K562 (cell line): ENCODE measurements around the gene SFXN5. TPM values are rescaled to one million over a fixed set of nuclear protein-coding genes. Genes with fewer than 3 reads are reported as not detected.

Experiments
- CAMTA2 ChIP-seq: fragments of 250-450 bp; sonication (Bioruptor Pico); conservative IDR thresholded peaks from 2 replicates; pipeline ENCODE4 v1.5.1; 2022
- CXXC5 ChIP-seq: fragments of 250-450 bp; sonication (Bioruptor Pico); IDR thresholded peaks from 2 replicates; pipeline ENCODE4 v1.8.0; 2022; ENCODE audit warnings: inconsistent platforms, mild to moderate bottlenecking, moderate library complexity
- DDX20 ChIP-seq: fragments of 450-650 bp; IDR thresholded peaks from 2 replicates; pipeline ENCODE4 v1.6.1; 2016; ENCODE audit warnings: missing genetic modification characterization, low read depth, mild to moderate bottlenecking, missing compliant biosample characterization, moderate library complexity
- FOSL1 ChIP-seq: fragments of 200-800 bp; sonication (Bioruptor generic); conservative IDR thresholded peaks from 2 replicates; pipeline ENCODE4 v1.6.1; 2016; ENCODE audit warnings: missing genetic modification characterization, missing compliant biosample characterization
- FOXJ2 ChIP-seq: fragments of 200-800 bp; sonication (Bioruptor generic); IDR thresholded peaks from 2 replicates; pipeline ENCODE4 v1.6.1; 2016; ENCODE audit warnings: missing genetic modification characterization, missing compliant biosample characterization
- HMG20B ChIP-seq: fragments of 250-450 bp; sonication (Bioruptor Pico); IDR thresholded peaks from 2 replicates; pipeline ENCODE4 v1.5.0; 2021; ENCODE audit warnings: mild to moderate bottlenecking
- HMGN3 ChIP-seq: IDR thresholded peaks from 2 replicates; pipeline ENCODE4 v1.6.1; 2011; ENCODE audit warnings: borderline replicate concordance, low read depth, mild to moderate bottlenecking, mixed read lengths, low read length; ENCODE audit not compliant: insufficient read length; ENCODE audit errors: extremely low read depth
- HNRNPL ChIP-seq: fragments of 200-400 bp; formaldehyde crosslinking; IDR thresholded peaks from 2 replicates; pipeline ENCODE4 v1.6.1; 2017; ENCODE audit warnings: low read depth, mild to moderate bottlenecking, low read length
- KDM2B ChIP-seq: fragments of 250-450 bp; sonication (Bioruptor Pico); IDR thresholded peaks from 2 replicates; pipeline ENCODE4 v1.8.0; 2021; ENCODE audit warnings: mild to moderate bottlenecking, moderate library complexity
- MCM7 ChIP-seq, 2 experiments: fragments of 450-650 bp; IDR thresholded peaks; 2 replicates each; pipeline ENCODE4 v1.6.1; 2016 to 2018
- RB1 ChIP-seq: fragments of 450-650 bp; IDR thresholded peaks from 2 replicates; pipeline ENCODE4 v1.6.1; 2017; ENCODE audit warnings: low read depth, mild to moderate bottlenecking
- SMARCC2 ChIP-seq: fragments of 450-650 bp; IDR thresholded peaks from 2 replicates; pipeline ENCODE4 v1.6.1; 2017; ENCODE audit warnings: antibody characterized with exemption, moderate library complexity, mild to moderate bottlenecking, low read depth
- SRSF3 ChIP-seq: fragments of 200-400 bp; formaldehyde crosslinking; IDR thresholded peaks from 2 replicates; pipeline ENCODE4 v1.6.1; 2016; ENCODE audit warnings: mild to moderate bottlenecking, low read length, moderate library complexity; ENCODE audit not compliant: insufficient read depth
- TCF7L2 ChIP-seq: fragments of 150-350 bp; IDR thresholded peaks from 2 replicates; pipeline ENCODE4 v1.6.1; 2016; ENCODE audit warnings: low read depth, mild to moderate bottlenecking, low read length, moderate library complexity
- TEAD4 ChIP-seq, 2 experiments: sonication (generic) in 1 of 2; formaldehyde crosslinking in 1 of 2; IDR thresholded peaks; 2 replicates each; pipeline versions ENCODE4 v1.6.1 to v1.8.0; 2012 to 2022; ENCODE audit warnings: borderline replicate concordance in 1 of 2, inconsistent platforms in 1 of 2, low read length in 1 of 2, mild to moderate bottlenecking in 1 of 2, missing genetic modification reagents in 1 of 2
- ZNF184 ChIP-seq: sonication (generic); formaldehyde crosslinking; IDR thresholded peaks from 2 replicates; pipeline ENCODE4 v1.5.0; 2020; ENCODE audit warnings: missing genetic modification reagents
- polyA plus RNA-seq, 8 experiments: library from polyadenylated mRNA; depleted of rRNA in 4 of 8; stranded (reverse) in 5 of 8; unstranded in 3 of 8; fragments of >200 nt; fragmentation: Nextera tagmentation in 2 of 8; fragmentation: Illumina TruSeq in 1 of 8; extraction: Ambion mirVana in 2 of 8; extraction: Trizol in 1 of 8; gene quantifications; 2 replicates each; pipeline versions ENCODE4 v1.2.1 to v1.2.3, GENCODE V29; 2011 to 2014; ENCODE audit warnings: inconsistent platforms in 1 of 8, missing spikeins in 1 of 8
- total RNA-seq, 7 experiments: library from RNA; depleted of rRNA in 6 of 7; stranded (reverse); fragments of >200 nt in 6 of 7; fragmentation: Illumina TruSeq in 2 of 7; extraction: Trizol in 2 of 7; gene quantifications; 2 replicates each; pipeline versions ENCODE4 v1.2.1 to v1.2.3, GENCODE V29; 2011 to 2021; ENCODE audit warnings: low replicate concordance in 1 of 7
- TF ChIP-seq, protein P1 (sequence below): fragments of 200-800 bp; sonication (Bioruptor generic); IDR thresholded peaks from 2 replicates; pipeline ENCODE4 v1.6.1; 2016; ENCODE audit warnings: missing genetic modification characterization, missing compliant biosample characterization
- TF ChIP-seq, protein P2 (sequence below): fragments of 250-450 bp; sonication (Bioruptor Pico); IDR thresholded peaks from 2 replicates; pipeline ENCODE4 v1.4.0; 2020; ENCODE audit warnings: mild to moderate bottlenecking, moderate library complexity, borderline replicate concordance
- TF ChIP-seq, protein P3 (sequence below): sonication (generic); formaldehyde crosslinking; IDR thresholded peaks from 2 replicates; pipeline ENCODE4 v1.8.0; 2022; ENCODE audit warnings: mild to moderate bottlenecking, missing genetic modification reagents

Gene SFXN5
- total and polyA plus RNA-seq, 9 of the 15 experiments (the other 6 are each of a cell fraction or from before 2014, with no cell fraction given): 8.3 to 22.6 (median 16.0) TPM

DNA sequence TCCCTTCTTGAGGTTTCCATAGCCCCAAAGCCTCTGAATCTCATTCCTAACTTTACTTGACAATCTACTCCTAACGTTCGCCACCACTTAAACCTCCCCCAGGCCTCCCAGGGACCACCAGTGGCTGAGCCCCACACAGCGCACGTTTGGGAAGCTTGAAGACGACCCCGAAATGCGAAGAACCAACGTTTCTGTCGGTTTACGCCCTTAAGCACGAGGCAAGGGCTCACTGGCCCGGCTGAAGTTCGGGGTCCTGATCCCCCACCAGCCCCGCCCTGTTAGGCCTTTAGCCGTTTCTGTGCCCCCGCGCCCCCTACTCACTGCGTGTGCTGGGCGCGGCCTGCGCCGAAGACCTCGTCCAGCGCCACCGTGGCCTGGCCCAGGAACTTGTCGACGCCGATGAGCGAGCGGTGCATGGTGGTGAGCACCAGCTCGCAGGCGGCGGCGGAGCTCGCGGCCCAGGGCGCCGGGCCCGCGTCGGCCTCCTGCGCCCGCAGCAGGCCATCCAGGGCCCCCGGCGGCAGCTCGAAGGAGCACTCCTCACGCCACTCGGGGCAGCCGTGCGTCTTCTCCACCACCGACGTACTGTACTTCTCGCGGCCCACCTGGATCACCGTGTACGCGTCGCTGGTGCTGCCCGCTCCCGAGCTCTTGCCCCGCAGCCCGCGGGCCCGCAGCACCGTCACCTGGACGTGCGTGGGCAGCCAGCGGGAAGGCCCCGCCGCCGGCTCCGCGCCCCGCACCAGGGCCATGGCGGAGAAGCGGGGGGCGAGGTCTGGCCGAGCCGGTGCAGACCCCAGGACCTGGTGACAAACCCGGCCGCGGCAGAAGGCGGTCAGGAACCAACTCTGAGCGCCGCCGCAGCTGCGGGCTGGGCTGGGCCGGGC lies 40.8 kb upstream of the SFXN5 start (continued):
- TF ChIP-seq, protein P1, sequence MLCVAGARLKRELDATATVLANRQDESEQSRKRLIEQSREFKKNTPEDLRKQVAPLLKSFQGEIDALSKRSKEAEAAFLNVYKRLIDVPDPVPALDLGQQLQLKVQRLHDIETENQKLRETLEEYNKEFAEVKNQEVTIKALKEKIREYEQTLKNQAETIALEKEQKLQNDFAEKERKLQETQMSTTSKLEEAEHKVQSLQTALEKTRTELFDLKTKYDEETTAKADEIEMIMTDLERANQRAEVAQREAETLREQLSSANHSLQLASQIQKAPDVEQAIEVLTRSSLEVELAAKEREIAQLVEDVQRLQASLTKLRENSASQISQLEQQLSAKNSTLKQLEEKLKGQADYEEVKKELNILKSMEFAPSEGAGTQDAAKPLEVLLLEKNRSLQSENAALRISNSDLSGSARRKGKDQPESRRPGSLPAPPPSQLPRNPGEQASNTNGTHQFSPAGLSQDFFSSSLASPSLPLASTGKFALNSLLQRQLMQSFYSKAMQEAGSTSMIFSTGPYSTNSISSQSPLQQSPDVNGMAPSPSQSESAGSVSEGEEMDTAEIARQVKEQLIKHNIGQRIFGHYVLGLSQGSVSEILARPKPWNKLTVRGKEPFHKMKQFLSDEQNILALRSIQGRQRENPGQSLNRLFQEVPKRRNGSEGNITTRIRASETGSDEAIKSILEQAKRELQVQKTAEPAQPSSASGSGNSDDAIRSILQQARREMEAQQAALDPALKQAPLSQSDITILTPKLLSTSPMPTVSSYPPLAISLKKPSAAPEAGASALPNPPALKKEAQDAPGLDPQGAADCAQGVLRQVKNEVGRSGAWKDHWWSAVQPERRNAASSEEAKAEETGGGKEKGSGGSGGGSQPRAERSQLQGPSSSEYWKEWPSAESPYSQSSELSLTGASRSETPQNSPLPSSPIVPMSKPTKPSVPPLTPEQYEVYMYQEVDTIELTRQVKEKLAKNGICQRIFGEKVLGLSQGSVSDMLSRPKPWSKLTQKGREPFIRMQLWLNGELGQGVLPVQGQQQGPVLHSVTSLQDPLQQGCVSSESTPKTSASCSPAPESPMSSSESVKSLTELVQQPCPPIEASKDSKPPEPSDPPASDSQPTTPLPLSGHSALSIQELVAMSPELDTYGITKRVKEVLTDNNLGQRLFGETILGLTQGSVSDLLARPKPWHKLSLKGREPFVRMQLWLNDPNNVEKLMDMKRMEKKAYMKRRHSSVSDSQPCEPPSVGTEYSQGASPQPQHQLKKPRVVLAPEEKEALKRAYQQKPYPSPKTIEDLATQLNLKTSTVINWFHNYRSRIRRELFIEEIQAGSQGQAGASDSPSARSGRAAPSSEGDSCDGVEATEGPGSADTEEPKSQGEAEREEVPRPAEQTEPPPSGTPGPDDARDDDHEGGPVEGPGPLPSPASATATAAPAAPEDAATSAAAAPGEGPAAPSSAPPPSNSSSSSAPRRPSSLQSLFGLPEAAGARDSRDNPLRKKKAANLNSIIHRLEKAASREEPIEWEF: no peak
- no peak for TF ChIP-seq HMGN3
- TF ChIP-seq RB1: no peak; the same call in 1 of the 2 replicates
- peak; percentile 90 for TF ChIP-seq KDM2B (CRISPR knock-in tag)
- no peak for TF ChIP-seq FOXJ2 (tag)
- TF ChIP-seq FOSL1 (tag): 0 out of 2 replicates have a peak, but pooled peaks have one; percentile 13
- TF ChIP-seq SMARCC2: no peak
- no peak for TF ChIP-seq ZNF184 (CRISPR knock-in tag)
- no peak for TF ChIP-seq HMG20B (CRISPR knock-in tag)
- TF ChIP-seq DDX20 (tag): no peak
- no peak for TF ChIP-seq TEAD4 (IDR thresholded peaks at IDR 0.05; ENCODE audit: low read length)
- TF ChIP-seq TEAD4 (CRISPR knock-in tag; IDR thresholded peaks at IDR 0.05; ENCODE audit: borderline replicate concordance): no peak
- TF ChIP-seq MCM7 (IDR thresholded peaks at IDR 0.05): no peak
- TF ChIP-seq SRSF3: no peak
- no peak for TF ChIP-seq HNRNPL
- TF ChIP-seq CAMTA2 (CRISPR knock-in tag): no peak
- peak; percentile 45 for TF ChIP-seq CXXC5 (CRISPR knock-in tag)
- TF ChIP-seq, protein P2, sequence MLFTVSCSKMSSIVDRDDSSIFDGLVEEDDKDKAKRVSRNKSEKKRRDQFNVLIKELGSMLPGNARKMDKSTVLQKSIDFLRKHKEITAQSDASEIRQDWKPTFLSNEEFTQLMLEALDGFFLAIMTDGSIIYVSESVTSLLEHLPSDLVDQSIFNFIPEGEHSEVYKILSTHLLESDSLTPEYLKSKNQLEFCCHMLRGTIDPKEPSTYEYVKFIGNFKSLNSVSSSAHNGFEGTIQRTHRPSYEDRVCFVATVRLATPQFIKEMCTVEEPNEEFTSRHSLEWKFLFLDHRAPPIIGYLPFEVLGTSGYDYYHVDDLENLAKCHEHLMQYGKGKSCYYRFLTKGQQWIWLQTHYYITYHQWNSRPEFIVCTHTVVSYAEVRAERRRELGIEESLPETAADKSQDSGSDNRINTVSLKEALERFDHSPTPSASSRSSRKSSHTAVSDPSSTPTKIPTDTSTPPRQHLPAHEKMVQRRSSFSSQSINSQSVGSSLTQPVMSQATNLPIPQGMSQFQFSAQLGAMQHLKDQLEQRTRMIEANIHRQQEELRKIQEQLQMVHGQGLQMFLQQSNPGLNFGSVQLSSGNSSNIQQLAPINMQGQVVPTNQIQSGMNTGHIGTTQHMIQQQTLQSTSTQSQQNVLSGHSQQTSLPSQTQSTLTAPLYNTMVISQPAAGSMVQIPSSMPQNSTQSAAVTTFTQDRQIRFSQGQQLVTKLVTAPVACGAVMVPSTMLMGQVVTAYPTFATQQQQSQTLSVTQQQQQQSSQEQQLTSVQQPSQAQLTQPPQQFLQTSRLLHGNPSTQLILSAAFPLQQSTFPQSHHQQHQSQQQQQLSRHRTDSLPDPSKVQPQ (CRISPR knock-in tag): no peak
- no peak for TF ChIP-seq TCF7L2
- TF ChIP-seq, protein P3, sequence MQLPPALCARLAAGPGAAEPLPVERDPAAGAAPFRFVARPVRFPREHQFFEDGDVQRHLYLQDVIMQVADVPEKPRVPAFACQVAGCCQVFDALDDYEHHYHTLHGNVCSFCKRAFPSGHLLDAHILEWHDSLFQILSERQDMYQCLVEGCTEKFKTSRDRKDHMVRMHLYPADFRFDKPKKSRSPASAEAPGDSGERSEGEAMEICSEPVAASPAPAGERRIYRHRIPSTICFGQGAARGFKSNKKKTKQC (CRISPR knock-in tag): peak; percentile 91; the same call in 1 of the 2 replicates
